Bronchial epithelial cell (primary cell): ENCODE results near the gene PTPRO. TPM values are rescaled to one million over a fixed set of nuclear protein-coding genes. Genes with fewer than 3 reads are reported as not detected.

Experiments used
- DNase-seq: peaks from one replicate; pipeline ENCODE4 v3.0.0-alpha.2; 2010; ENCODE audit warnings: low read depth
- FAIRE-seq: peaks from 2 replicates; lab custom pipeline; 2011; peaks lifted over from hg19 to GRCh38; lab: Jason Lieb, UNC
- H3K27me3 ChIP-seq: 2 replicates; pipeline ENCODE4 v1.5.1; 2011; ENCODE audit warnings: low read length; ENCODE audit not compliant: control insufficient read depth, insufficient read depth
- H3K36me3 ChIP-seq: 2 replicates; pipeline ENCODE4 v1.5.1; 2011; ENCODE audit warnings: low read length; ENCODE audit not compliant: control insufficient read depth, insufficient read depth
- H3K4me3 ChIP-seq: 2 replicates; pipeline ENCODE4 v1.5.1; 2011; ENCODE audit warnings: mild to moderate bottlenecking, low read depth, low read length, control low read depth
- total RNA-seq: library from RNA; depleted of rRNA; stranded (reverse); fragments of >200 nt; gene quantifications from 2 replicates; pipeline ENCODE4 v1.2.1, GENCODE V29; 2014
- TF ChIP-seq, protein P1 (sequence below): IDR thresholded peaks from 2 replicates; pipeline ENCODE4 v1.5.1; 2011; ENCODE audit warnings: mild to moderate bottlenecking, moderate library complexity, low read length, control low read depth, inconsistent platforms; ENCODE audit not compliant: insufficient read depth, severe bottlenecking

PTPRO gene
- total RNA-seq, 1 donor from 2014 or later, result under 0.01 TPM

DNA sequence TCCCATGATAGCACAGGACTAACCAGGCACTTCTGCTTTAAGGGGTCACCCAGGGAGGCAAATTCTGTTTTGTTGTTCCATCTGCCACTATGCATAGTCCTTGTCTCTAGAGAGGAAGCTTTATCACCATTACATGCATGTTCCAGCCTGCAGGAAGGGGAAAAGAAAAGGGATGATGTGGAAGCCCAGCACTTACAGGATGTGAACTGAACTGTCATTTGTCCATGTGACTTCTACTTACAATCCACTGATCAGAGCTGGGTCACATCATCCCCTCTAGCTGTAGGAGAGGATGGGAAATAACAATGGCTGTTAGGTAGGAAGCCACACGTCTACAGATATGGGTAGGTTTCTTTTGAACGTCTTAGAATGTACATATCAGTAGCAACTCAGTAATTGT, 203.1 kb downstream of the PTPRO start:
- TF ChIP-seq, protein P1, sequence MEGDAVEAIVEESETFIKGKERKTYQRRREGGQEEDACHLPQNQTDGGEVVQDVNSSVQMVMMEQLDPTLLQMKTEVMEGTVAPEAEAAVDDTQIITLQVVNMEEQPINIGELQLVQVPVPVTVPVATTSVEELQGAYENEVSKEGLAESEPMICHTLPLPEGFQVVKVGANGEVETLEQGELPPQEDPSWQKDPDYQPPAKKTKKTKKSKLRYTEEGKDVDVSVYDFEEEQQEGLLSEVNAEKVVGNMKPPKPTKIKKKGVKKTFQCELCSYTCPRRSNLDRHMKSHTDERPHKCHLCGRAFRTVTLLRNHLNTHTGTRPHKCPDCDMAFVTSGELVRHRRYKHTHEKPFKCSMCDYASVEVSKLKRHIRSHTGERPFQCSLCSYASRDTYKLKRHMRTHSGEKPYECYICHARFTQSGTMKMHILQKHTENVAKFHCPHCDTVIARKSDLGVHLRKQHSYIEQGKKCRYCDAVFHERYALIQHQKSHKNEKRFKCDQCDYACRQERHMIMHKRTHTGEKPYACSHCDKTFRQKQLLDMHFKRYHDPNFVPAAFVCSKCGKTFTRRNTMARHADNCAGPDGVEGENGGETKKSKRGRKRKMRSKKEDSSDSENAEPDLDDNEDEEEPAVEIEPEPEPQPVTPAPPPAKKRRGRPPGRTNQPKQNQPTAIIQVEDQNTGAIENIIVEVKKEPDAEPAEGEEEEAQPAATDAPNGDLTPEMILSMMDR, result no peak
- H3K4me3 ChIP-seq, result no peak overlapping the region
- FAIRE-seq, result peak; percentile 79
- DNase-seq, result peak; percentile 79
- H3K36me3 ChIP-seq, result no peaks in the 10 kb centered on the region
- no peaks in the 10 kb centered on the region for H3K27me3 ChIP-seq

DNA sequence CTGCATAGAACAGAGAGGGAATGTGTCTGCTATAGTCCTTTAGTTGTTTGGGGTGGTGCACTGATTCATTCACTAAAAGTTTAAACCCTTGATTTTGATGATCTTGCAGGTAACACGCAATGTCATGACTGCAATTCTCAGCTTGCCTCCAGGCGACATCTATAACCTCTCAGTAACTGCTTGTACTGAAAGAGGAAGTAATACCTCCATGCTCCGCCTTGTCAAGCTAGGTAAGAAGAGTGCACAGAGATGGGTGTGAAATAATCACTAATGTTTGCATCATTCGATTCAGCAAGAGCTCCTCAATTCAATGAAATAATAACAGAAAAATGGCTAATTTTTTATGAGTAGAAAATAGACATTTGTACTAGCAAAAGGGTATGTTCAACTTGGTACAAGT, 203.7 kb downstream of the PTPRO start:
- TF ChIP-seq, protein P1, result no peak
- Histone ChIP-seq H3K27me3 (no peaks in the 10 kb centered on the region), H3K36me3 (no peaks in the 10 kb centered on the region), H3K4me3 (no peak overlapping the region)
- FAIRE-seq (no peak), DNase-seq (peak; percentile 70)

DNA sequence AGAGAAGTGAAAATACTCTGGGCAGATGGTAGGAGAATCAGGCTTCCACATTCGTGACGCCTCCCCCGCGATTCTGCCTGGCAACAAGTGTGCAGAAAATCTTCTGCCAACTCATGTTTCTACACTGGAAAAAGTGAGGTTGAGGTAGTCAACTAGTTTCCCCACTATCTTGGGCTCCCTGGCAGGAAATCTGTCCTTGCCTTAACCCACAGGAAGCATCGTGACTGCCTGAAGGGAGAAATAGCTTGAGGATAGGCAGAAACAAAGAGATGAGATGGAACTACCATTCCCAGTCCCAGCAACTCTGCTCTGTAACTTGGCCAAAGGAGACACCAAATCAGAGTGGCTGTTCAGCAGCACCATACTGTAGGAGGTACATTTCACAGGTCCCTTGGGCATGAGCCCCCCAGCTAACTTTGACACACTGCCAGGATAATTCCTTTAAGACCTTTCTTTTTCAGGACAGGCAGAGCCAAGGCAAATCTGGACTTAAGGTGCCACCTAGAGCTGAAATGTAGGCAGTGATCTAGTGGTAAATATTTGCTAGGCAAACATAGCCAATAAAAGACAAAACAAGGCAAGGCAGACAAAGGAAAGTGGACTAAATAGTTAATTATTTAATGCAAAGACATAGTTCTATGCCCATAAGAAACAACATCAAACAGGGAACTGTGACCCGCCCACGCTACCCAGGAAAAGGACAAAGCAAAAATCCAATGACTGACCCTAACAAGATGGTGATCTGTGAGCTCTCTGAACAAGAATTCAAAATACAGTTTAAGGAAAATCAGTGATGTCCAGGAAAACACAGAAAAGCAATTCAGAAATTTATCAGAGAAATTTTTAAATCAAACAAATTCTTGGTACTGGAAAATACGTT, 205.1 kb downstream of the PTPRO start:
- DNase-seq, result peak; percentile 25
- TF ChIP-seq, protein P1, result peak; percentile 30
- no peak for FAIRE-seq
- Histone ChIP-seq H3K27me3 (no peaks in the 10 kb centered on the region), H3K4me3 (no peak overlapping the region), H3K36me3 (no peaks in the 10 kb centered on the region)

DNA sequence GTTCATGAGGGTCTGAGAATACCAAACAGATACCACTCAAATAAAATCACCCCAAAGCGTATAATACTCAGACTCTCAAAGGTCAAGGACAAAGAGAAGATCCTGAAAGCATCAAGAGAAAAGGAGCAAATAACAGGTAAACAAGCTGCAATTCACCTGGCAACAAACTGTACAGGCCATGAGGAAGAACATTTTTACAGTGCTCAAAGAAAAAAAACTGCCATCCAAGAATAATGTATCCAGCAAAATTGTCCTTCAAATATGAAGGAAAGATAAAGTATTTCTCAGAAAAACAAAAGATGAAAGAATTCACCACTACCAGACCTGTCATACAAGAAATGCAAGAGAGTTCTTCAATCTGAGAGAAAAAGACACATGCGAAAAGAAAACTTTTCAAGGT, 206.4 kb downstream of the PTPRO start:
- H3K36me3 ChIP-seq, result no peaks in the 10 kb centered on the region
- H3K4me3 ChIP-seq, result no peak overlapping the region
- H3K27me3 ChIP-seq, result no peaks in the 10 kb centered on the region
- TF ChIP-seq, protein P1, result no peak
- FAIRE-seq, result no peak
- no peak for DNase-seq

DNA sequence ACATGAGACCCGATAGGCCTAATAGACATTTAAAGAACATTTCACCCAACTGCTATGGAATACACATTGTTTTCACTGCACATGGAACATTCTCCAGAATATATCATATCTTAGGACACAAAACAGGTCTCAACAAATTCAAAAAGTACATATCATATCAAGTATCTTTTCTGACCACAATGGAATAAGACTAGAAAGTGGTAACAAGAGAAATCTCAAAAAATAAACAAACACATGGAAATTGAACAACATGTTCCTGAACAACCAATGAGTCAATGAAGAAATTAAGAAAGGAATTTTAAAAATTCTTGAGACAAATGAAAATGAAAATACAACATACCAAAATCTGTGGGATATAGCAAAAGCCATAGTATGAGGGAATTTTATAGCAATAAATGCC, 208.1 kb downstream of the PTPRO start:
- TF ChIP-seq, protein P1, result no peak
- Histone ChIP-seq H3K27me3 (no peaks in the 10 kb centered on the region), H3K36me3 (no peaks in the 10 kb centered on the region), H3K4me3 (no peak overlapping the region)
- FAIRE-seq (no peak), DNase-seq (peak; percentile 18)
